Smooth muscle cell (in vitro differentiated cells): ENCODE measurements around the gene MATK. TPM values are rescaled to one million over a fixed set of nuclear protein-coding genes. Genes with fewer than 3 reads are reported as not detected.

Experiments used
- DNase-seq: peaks from one replicate; lab custom pipeline; 2025; ENCODE audit not compliant: unreplicated experiment; lab: John Stamatoyannopoulos, UW
- H2AFZ ChIP-seq: fragments of 200-600 bp; sonication (generic); 2 replicates; pipeline ENCODE4 v1.6.0; 2016; ENCODE audit warnings: antibody characterized with exemption, low read depth, mild to moderate bottlenecking
- H3F3A ChIP-seq: fragments of 200-600 bp; sonication (generic); 2 replicates; pipeline ENCODE4 v1.6.0; 2017; ENCODE audit warnings: antibody characterized with exemption, low read depth
- H3K27ac ChIP-seq: fragments of 200-600 bp; sonication (generic); 2 replicates; pipeline ENCODE4 v1.5.1; 2016; ENCODE audit warnings: low read depth, mild to moderate bottlenecking
- H3K27me3 ChIP-seq: fragments of 200-600 bp; sonication (generic); 2 replicates; pipeline ENCODE4 v1.6.1; 2016; ENCODE audit warnings: low read depth, mild to moderate bottlenecking
- H3K36me3 ChIP-seq: fragments of 200-600 bp; sonication (generic); 2 replicates; pipeline ENCODE4 v1.5.1; 2016; ENCODE audit warnings: low read depth
- H3K4me1 ChIP-seq: fragments of 200-600 bp; sonication (generic); 2 replicates; pipeline ENCODE4 v1.5.1; 2016; ENCODE audit warnings: low read depth
- H3K4me2 ChIP-seq: fragments of 200-600 bp; sonication (generic); 2 replicates; pipeline ENCODE4 v1.6.0; 2016; ENCODE audit warnings: mild to moderate bottlenecking
- H3K4me3 ChIP-seq: fragments of 200-600 bp; sonication (generic); 2 replicates; pipeline ENCODE4 v1.5.1; 2016; ENCODE audit warnings: mild to moderate bottlenecking
- H3K79me2 ChIP-seq: fragments of 200-600 bp; sonication (generic); 2 replicates; pipeline ENCODE4 v1.6.0; 2016; ENCODE audit warnings: low read depth, mild to moderate bottlenecking
- H3K9ac ChIP-seq: fragments of 200-600 bp; sonication (generic); 2 replicates; pipeline ENCODE4 v1.6.0; 2016; ENCODE audit warnings: low read depth
- H3K9me3 ChIP-seq: fragments of 200-600 bp; sonication (generic); replicated peaks from 2 replicates; pipeline ENCODE4 v1.5.1; 2016; ENCODE audit warnings: low read depth
- H4K20me1 ChIP-seq: fragments of 200-600 bp; sonication (generic); 2 replicates; pipeline ENCODE4 v1.6.0; 2016; ENCODE audit warnings: low read depth
- WGBS: methylation state at CpG from one replicate; pipeline ENCODE4 v1.1.7; 2016; ENCODE audit warnings: low lambda C conversion rate; 5-methylcytosine and 5-hydroxymethylcytosine counted together
- polyA plus RNA-seq: library from polyadenylated mRNA; unstranded; fragments of >200 nt; fragmentation: Nextera tagmentation; extraction: Ambion mirVana; gene quantifications from 2 replicates; pipeline ENCODE4 v1.2.1, GENCODE V29; 2016
- total RNA-seq: library from RNA; depleted of rRNA; stranded (reverse); fragments of >200 nt; gene quantifications from 2 replicates; pipeline ENCODE4 v1.2.3, GENCODE V29; 2014
- TF ChIP-seq, protein P1 (sequence below): fragments of 200-600 bp; sonication (generic); IDR thresholded peaks from 2 replicates; pipeline ENCODE4 v1.5.1; 2017; ENCODE audit warnings: borderline replicate concordance, mild to moderate bottlenecking, antibody characterized with exemption; ENCODE audit not compliant: insufficient read depth, poor library complexity, severe bottlenecking

MATK gene
- total and polyA plus RNA-seq, 2 experiments from 2014 or later, result not detected

DNA sequence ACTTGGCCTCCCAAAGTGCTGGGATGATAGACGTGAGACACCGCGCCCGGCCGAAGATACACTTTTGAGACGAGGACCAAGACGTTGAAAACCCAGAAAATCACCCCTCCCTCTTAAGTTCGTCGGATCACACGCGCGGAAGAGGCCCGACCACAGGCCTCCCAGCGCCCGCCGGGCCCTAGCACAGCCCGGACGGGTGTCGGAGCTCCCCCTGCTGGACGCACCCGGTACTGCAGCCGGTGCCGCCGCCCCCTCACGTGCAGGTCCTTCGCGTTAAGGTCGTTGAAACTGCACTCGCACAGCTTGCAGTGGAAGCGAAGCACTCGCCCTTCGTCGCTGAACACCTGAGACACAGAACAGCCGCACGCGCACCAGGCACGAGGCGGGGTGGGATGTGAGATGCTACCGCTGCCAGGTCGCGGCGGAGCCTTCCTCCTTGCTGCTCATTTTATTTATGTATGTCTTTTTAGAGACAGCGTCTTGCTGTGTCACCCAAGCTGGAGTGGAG is 35.7 kb upstream of the MATK start:
- DNase-seq, result no peak
- Histone ChIP-seq H3K36me3 (no peaks in the 10 kb centered on the region), H4K20me1 (no peaks in the 10 kb centered on the region), H3K27ac (no peak overlapping the region), H3K4me3 (no peak overlapping the region), H3K4me2 (no peak overlapping the region), H3K79me2 (no peaks in the 10 kb centered on the region), H3K27me3 (no peaks in the 10 kb centered on the region), H3F3A (no peaks in the 10 kb centered on the region), H3K9ac (no peak overlapping the region), H3K9me3 (no peaks in the 10 kb centered on the region), H3K4me1 (no peaks in the 10 kb centered on the region), H2AFZ (no peak overlapping the region)
- WGBS, result 30% methylated on average over 43 of the region's 43 CpGs
- TF ChIP-seq, protein P1, sequence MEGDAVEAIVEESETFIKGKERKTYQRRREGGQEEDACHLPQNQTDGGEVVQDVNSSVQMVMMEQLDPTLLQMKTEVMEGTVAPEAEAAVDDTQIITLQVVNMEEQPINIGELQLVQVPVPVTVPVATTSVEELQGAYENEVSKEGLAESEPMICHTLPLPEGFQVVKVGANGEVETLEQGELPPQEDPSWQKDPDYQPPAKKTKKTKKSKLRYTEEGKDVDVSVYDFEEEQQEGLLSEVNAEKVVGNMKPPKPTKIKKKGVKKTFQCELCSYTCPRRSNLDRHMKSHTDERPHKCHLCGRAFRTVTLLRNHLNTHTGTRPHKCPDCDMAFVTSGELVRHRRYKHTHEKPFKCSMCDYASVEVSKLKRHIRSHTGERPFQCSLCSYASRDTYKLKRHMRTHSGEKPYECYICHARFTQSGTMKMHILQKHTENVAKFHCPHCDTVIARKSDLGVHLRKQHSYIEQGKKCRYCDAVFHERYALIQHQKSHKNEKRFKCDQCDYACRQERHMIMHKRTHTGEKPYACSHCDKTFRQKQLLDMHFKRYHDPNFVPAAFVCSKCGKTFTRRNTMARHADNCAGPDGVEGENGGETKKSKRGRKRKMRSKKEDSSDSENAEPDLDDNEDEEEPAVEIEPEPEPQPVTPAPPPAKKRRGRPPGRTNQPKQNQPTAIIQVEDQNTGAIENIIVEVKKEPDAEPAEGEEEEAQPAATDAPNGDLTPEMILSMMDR, result peak; percentile 98

DNA sequence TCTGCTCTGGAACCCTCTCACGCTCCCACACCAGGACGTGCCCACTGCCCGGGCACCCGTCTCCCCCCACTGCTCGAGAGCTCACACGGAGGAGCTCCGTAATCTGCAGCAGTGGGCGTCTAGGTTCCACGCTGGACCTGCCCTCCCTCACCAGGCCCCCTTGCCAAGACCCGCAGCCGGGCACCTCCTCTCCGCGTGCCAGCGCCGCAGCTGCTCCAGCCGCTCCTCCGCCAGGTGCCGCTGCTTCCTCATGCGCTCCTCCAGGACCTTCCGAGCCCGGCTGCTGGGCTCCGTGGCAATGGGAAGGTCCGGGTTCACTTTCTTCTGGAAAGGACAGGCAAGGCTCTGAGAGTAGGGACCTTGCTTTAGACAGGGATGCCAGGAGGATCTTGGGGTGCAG is 35.0 kb upstream of the MATK start:
- H3F3A ChIP-seq, result no peaks in the 10 kb centered on the region
- H2AFZ ChIP-seq, result no peak overlapping the region
- H3K9me3 ChIP-seq, result no peaks in the 10 kb centered on the region
- no peaks in the 10 kb centered on the region for H3K4me1 ChIP-seq
- TF ChIP-seq, protein P1, result no peak
- no peak overlapping the region for H3K27ac ChIP-seq
- H3K36me3 ChIP-seq, result no peaks in the 10 kb centered on the region
- no peaks in the 10 kb centered on the region for H3K27me3 ChIP-seq
- no peak overlapping the region for H3K9ac ChIP-seq
- H3K79me2 ChIP-seq, result no peaks in the 10 kb centered on the region
- no peaks in the 10 kb centered on the region for H4K20me1 ChIP-seq
- H3K4me3 ChIP-seq, result no peak overlapping the region
- no peak for DNase-seq
- WGBS, result 93% methylated on average over 23 of the region's 23 CpGs
- no peak overlapping the region for H3K4me2 ChIP-seq

DNA sequence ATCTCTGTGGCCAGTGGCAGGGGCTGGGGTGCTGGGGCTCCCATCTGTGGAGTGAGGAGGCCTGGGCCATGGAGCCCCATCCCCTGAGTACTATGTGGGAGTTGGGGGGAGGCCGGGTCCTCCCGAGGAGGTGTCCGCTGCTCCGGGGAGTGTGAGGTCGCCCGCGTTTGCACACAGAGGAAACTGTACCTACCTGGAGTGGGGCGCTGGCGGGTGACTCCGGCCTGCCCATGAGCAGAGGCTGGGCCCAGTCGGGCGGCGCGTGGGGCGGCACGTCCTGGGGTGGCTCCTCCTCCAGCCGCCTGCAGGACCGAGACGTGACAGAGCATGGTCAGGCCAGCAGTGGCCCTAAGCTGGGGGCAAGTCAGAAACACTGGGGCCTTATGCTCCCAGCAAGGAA is 33.8 kb upstream of the MATK start:
- H3K9ac ChIP-seq, result no peak overlapping the region
- no peaks in the 10 kb centered on the region for H3K9me3 ChIP-seq
- no peaks in the 10 kb centered on the region for H3F3A ChIP-seq
- H3K27me3 ChIP-seq, result no peaks in the 10 kb centered on the region
- DNase-seq, result no peak
- TF ChIP-seq, protein P1, result no peak
- H4K20me1 ChIP-seq, result no peaks in the 10 kb centered on the region
- H3K36me3 ChIP-seq, result no peaks in the 10 kb centered on the region
- H3K79me2 ChIP-seq, result no peaks in the 10 kb centered on the region
- H2AFZ ChIP-seq, result no peak overlapping the region
- H3K4me1 ChIP-seq, result no peaks in the 10 kb centered on the region
- H3K4me2 ChIP-seq, result no peak overlapping the region
- 96% methylated on average over 16 of the region's 19 CpGs for WGBS
- no peak overlapping the region for H3K27ac ChIP-seq
- H3K4me3 ChIP-seq, result no peak overlapping the region

DNA sequence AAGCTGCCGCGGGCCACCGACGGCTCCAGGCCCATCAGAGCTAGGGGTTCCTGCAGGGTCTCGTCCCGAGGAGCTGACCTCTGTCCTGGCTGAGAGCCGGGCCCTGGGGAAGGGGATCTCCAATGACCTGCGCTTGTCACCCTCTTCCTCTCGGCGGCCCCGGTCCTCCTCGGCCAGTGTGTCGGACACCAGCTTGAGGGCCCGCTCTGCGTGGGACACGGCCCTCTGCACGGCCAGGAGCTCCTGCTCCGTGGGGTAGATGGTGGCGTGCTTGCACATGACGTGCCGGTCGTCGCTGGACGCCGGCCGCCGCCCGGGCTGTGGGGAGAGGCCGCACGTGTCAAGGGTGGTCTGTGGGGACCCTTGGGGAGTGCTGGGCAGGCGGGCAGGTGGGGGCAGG is 32.7 kb upstream of the MATK start:
- no peaks in the 10 kb centered on the region for H3F3A ChIP-seq
- 83% methylated on average over 26 of the region's 31 CpGs for WGBS
- H4K20me1 ChIP-seq, result no peaks in the 10 kb centered on the region
- no peak overlapping the region for H3K9ac ChIP-seq
- no peak overlapping the region for H3K27ac ChIP-seq
- no peak for DNase-seq
- H3K27me3 ChIP-seq, result no peaks in the 10 kb centered on the region
- no peaks in the 10 kb centered on the region for H3K79me2 ChIP-seq
- H3K4me2 ChIP-seq, result no peak overlapping the region
- H2AFZ ChIP-seq, result no peak overlapping the region
- no peaks in the 10 kb centered on the region for H3K9me3 ChIP-seq
- TF ChIP-seq, protein P1, result no peak
- H3K4me3 ChIP-seq, result no peak overlapping the region
- no peaks in the 10 kb centered on the region for H3K36me3 ChIP-seq
- no peaks in the 10 kb centered on the region for H3K4me1 ChIP-seq
